Esophagus muscularis mucosa (tissue), 4 donors: ENCODE measurements around the gene AEBP2. TPM values are rescaled to one million over a fixed set of nuclear protein-coding genes. Genes with fewer than 3 reads are reported as not detected.

Experiments
- DNase-seq: peaks from one replicate; pipeline ENCODE4 v3.0.0-alpha.2; 2017; ENCODE audit errors: extremely low spot score
- H3K27ac ChIP-seq, 4 donors: fragments of 200-600 bp; sonication (generic); replicated peaks in 1 of 4; 1 replicate in 3 of 4; 2 replicates in 1 of 4; pipeline ENCODE4 v1.5.1; 2016 to 2019; ENCODE audit warnings: mild to moderate bottlenecking in 1 of 4
- H3K27me3 ChIP-seq, 4 donors: fragments of 200-600 bp; sonication (generic); one replicate each; pipeline versions ENCODE4 v1.5.1 to v1.6.0; 2016 to 2019
- H3K36me3 ChIP-seq, 4 donors: fragments of 200-600 bp; sonication (generic); one replicate each; pipeline ENCODE4 v1.5.1; 2016 to 2019
- H3K4me1 ChIP-seq, 4 donors: fragments of 200-600 bp; sonication (generic); one replicate each; pipeline ENCODE4 v1.5.1; 2016 to 2019
- H3K4me3 ChIP-seq, 4 donors: fragments of 200-600 bp; sonication (generic); 1 replicate in 2 of 4; 2 replicates in 2 of 4; pipeline ENCODE4 v1.5.1; 2016 to 2019; ENCODE audit warnings: mild to moderate bottlenecking in 4 of 4, moderate library complexity in 1 of 4
- H3K9me3 ChIP-seq, 4 donors: fragments of 200-600 bp; sonication (generic); 1 replicate in 3 of 4; 2 replicates in 1 of 4; pipeline ENCODE4 v1.5.1; 2016 to 2019
- CTCF ChIP-seq, 3 experiments: fragments of 200-600 bp in 2 of 3; fragments of 450-650 bp in 1 of 3; sonication (generic) in 2 of 3; IDR thresholded peaks; one replicate each; pipeline ENCODE4 v1.5.1; 2017 to 2019; ENCODE audit warnings: antibody characterized with exemption in 3 of 3, mild to moderate bottlenecking in 2 of 3, moderate library complexity in 1 of 3
- EP300 ChIP-seq: sonication (generic); formaldehyde crosslinking; IDR thresholded peaks from one replicate; pipeline ENCODE4 v1.6.1; 2017; ENCODE audit warnings: antibody characterized with exemption
- POLR2A ChIP-seq: fragments of 450-650 bp; IDR thresholded peaks from one replicate; pipeline ENCODE4 v1.6.1; 2017; ENCODE audit warnings: antibody characterized with exemption, moderate library complexity, mild to moderate bottlenecking, low read depth
- POLR2AphosphoS5 ChIP-seq, 2 donors: sonication (generic); formaldehyde crosslinking; IDR thresholded peaks; one replicate each; pipeline ENCODE4 v1.6.1; 2017; ENCODE audit warnings: antibody characterized with exemption in 2 of 2
- WGBS: methylation state at CpG from one replicate; pipeline ENCODE4 v1.1.5; 2018; 5-methylcytosine and 5-hydroxymethylcytosine counted together
- intact Hi-C: fragments of 100-400 bp; cut with DNase I; formaldehyde crosslinking; loops from one replicate; pipeline ENCODE4 v1.15.1; 2023
- total RNA-seq, 4 donors: library from RNA; depleted of rRNA; stranded (reverse); fragments of >200 nt; gene quantifications; one replicate each; pipeline versions ENCODE4 v1.1.0 to v1.2.1, GENCODE V29; 2016

The AEBP2 gene
- total RNA-seq, 4 donors from 2014 or later = 31.8 to 48.9 (median 37.1) TPM

GRCh38 chr12:19443585-19443984, 4.3 kb downstream of the AEBP2 start:
- intact Hi-C loops = no loop called here
- DNase-seq = no peak
- WGBS = 92% methylated on average over 4 of the region's 4 CpGs
- Histone ChIP-seq H3K27me3 (no peaks in the 10 kb centered on the region), H3K4me1 (peaks cover 34 to 62% (median 55%) of the 10 kb centered on the region in 4 donors), H3K27ac (no peak overlapping the region), H3K9me3 (no peaks in the 10 kb centered on the region), H3K36me3 (peaks cover 0 to 6% (median 3%) of the 10 kb centered on the region in 4 donors), H3K4me3 (no peak overlapping the region)
- TF ChIP-seq POLR2AphosphoS5 (IDR thresholded peaks at IDR 0.05) (no peak), CTCF (IDR thresholded peaks at IDR 0.05) (no peak), EP300 (no peak), POLR2A (no peak)

- TF ChIP-seq CTCF (IDR thresholded peaks at IDR 0.05) (no peak), EP300 (no peak), POLR2AphosphoS5 (IDR thresholded peaks at IDR 0.05) (no peak), POLR2A (no peak)
- H3K4me3 ChIP-seq = no peak overlapping the region
Observed at GRCh38 chr12:19444097-19444496, 4.8 kb downstream of the AEBP2 start.

GRCh38 chr12:19447386-19447785, 8.1 kb downstream of the AEBP2 start:
- WGBS = 77% methylated on average over 8 of the region's 8 CpGs
- H3K4me3 ChIP-seq = no peak overlapping the region
- peaks cover 45 to 86% (median 74%) of the 10 kb centered on the region in 4 donors for H3K4me1 ChIP-seq
- no peak for TF ChIP-seq POLR2AphosphoS5 (IDR thresholded peaks at IDR 0.05)
- TF ChIP-seq EP300 = no peak
- no peak for TF ChIP-seq POLR2A
- no peak for TF ChIP-seq CTCF (IDR thresholded peaks at IDR 0.05)
- no peak overlapping the region for H3K27ac ChIP-seq
- no peaks in the 10 kb centered on the region for H3K9me3 ChIP-seq
- DNase-seq = no peak
- H3K36me3 ChIP-seq = peaks cover 0 to 6% (median 3%) of the 10 kb centered on the region in 4 donors
- no peaks in the 10 kb centered on the region for H3K27me3 ChIP-seq
- intact Hi-C loops = no loop called here

More at GRCh38 chr12:19444097-19444496, 4.8 kb downstream of the AEBP2 start:
- no peak overlapping the region for H3K27ac ChIP-seq
- H3K36me3 ChIP-seq = peaks cover 0 to 6% (median 3%) of the 10 kb centered on the region in 4 donors
- intact Hi-C loops = no loop called here
- no peak for DNase-seq
- no peaks in the 10 kb centered on the region for H3K9me3 ChIP-seq
- H3K4me1 ChIP-seq = peaks cover 36 to 66% (median 58%) of the 10 kb centered on the region in 4 donors
- 40% methylated on average over 3 of the region's 3 CpGs for WGBS
- no peaks in the 10 kb centered on the region for H3K27me3 ChIP-seq

GRCh38 chr12:19449814-19450213, 10.5 kb downstream of the AEBP2 start:
- H3K4me1 ChIP-seq = peaks cover 28 to 68% (median 59%) of the 10 kb centered on the region in 4 donors
- TF ChIP-seq EP300 (no peak), POLR2AphosphoS5 (IDR thresholded peaks at IDR 0.05) (no peak), POLR2A (no peak), CTCF (IDR thresholded peaks at IDR 0.05) (no peak)
- H3K27me3 ChIP-seq = no peaks in the 10 kb centered on the region
- peak overlapping the region in 3 of 4 donors; percentile 9 to 55 (median 28) for H3K27ac ChIP-seq
- H3K9me3 ChIP-seq = no peaks in the 10 kb centered on the region
- H3K36me3 ChIP-seq = no peaks in the 10 kb centered on the region
- 77% methylated on average over 4 of the region's 4 CpGs for WGBS
- H3K4me3 ChIP-seq = no peak overlapping the region
- DNase-seq = no peak
- intact Hi-C loops = no loop called here

GRCh38 chr12:19450362-19450761, 11.1 kb downstream of the AEBP2 start:
- DNase-seq = no peak
- H3K27ac ChIP-seq = peak overlapping the region in 3 of 4 donors; percentile 9 to 55 (median 28)
- WGBS = 75% methylated on average over 4 of the region's 4 CpGs

More at GRCh38 chr12:19450362-19450761, 11.1 kb downstream of the AEBP2 start:
- Histone ChIP-seq H3K4me1 (peaks cover 28 to 62% (median 55%) of the 10 kb centered on the region in 4 donors), H3K9me3 (no peaks in the 10 kb centered on the region), H3K4me3 (no peak overlapping the region), H3K27me3 (no peaks in the 10 kb centered on the region), H3K36me3 (no peaks in the 10 kb centered on the region)
- TF ChIP-seq POLR2AphosphoS5 (IDR thresholded peaks at IDR 0.05) = no peak
- no peak for TF ChIP-seq POLR2A
- no peak for TF ChIP-seq CTCF (IDR thresholded peaks at IDR 0.05)
- no peak for TF ChIP-seq EP300
- intact Hi-C loops = no loop called here
